Measurements from ENCODE around the gene DUSP5. TPM values are rescaled to one million over a fixed set of nuclear protein-coding genes. Genes with fewer than 3 reads are reported as not detected.
A peak's percentile ranks its signal among the peaks of the same experiment; 100 is the strongest.

DUSP5 gene
- total RNA-seq, 1 donor: 5.7 TPM

- no peak for DNase-seq (ENCODE audit: low read depth in 2 of 3, low spot score in 2 of 3)
These were observed 1.5 kb downstream of the DUSP5 start for GRCh38 chr10:110498982-110499795.

DNA sequence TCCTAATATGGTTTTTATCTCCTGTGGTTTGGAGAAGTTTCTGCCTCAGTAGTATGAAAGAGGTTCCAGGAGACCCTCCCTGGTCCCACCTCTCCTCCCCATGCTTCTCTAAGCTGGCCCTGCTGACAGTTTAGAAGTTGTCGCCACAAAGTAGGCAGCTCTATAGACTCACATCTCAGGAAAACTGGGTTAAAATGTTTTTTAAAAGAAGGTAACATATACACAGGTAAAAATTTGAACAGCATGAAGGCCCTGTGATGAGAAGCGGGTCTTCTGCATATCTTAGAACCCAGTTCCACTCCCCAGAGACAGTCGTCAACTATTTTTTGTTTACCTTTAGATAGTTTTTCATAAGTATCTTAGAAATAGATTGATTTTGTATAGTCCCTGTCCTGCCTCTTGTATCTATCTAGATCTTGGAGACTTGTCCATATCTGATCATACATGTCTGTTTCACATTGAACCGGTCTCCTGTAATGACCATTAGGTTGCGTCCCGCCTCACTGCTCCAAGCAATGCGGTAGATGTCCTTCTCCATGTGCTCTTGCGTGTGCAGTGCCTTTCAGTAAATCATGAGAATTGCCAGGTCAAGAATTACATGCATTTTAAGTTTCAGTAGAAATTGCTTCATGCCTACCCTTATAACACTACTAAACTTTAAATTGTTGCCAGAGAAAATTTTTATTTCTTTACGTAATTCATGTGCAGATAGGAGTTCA, 2.2 kb downstream of the DUSP5 start:
- no peak for DNase-seq (ENCODE audit: low read depth in 2 of 3, low spot score in 2 of 3)

DNA sequence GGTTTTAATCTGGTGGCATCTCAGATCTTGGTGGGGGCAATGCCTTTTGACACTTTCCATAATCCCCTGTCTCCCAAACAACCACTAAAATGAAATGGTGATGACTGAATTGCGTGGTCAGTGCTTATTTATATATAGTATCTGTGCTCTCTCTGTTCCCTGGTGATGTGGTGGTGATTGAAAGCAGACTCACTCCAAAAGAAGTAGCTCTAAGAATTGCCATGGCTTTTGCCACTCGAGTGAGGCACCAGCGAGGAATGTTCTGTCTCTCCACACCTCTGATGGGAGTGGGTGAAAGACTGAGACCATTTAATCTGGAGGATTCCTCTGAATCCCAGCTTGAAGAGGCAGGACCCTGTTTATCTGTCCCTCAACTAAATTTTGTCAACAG, 2.8 kb downstream of the DUSP5 start:
- no peak for DNase-seq (ENCODE audit: low read depth in 2 of 3, low spot score in 2 of 3)

GRCh38 chr10:110501142-110501937, 3.6 kb downstream of the DUSP5 start:
- DNase-seq (ENCODE audit: low read depth in 2 of 3, low spot score in 2 of 3): peak in 2 of 3 donors; percentile 51 to 54

- no peak for DNase-seq (ENCODE audit: low read depth in 2 of 3, low spot score in 2 of 3)
These were observed 4.6 kb downstream of the DUSP5 start for GRCh38 chr10:110502072-110502845.

DNA sequence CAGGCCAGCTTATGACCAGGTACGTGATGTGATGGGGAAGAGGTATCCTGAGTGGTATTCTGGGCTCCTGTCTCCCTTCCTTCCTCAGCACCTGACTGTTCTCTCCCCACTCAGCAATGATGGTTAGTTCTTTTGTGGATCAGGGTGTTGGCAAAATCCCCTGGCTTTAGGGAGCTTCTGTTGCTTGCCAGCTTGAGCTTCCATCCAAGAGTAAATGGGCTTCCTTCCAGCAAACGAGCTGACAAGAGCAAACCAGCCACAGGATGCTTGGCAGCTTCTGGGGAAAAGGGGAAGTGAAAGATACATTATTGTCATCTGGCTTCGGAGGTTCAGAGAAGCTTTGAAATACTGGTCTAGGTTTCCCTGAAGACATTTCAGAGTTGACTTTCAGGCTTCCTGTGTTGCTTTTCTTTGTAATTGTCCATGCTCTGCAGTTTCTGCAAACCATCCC, 5.2 kb downstream of the DUSP5 start:
- peak in 2 of 3 donors; percentile 48 to 84 for DNase-seq (ENCODE audit: low read depth in 2 of 3, low spot score in 2 of 3)

GRCh38 chr10:110503528-110504110, 5.9 kb downstream of the DUSP5 start:
- DNase-seq (ENCODE audit: low read depth in 2 of 3, low spot score in 2 of 3): no peak

DNA sequence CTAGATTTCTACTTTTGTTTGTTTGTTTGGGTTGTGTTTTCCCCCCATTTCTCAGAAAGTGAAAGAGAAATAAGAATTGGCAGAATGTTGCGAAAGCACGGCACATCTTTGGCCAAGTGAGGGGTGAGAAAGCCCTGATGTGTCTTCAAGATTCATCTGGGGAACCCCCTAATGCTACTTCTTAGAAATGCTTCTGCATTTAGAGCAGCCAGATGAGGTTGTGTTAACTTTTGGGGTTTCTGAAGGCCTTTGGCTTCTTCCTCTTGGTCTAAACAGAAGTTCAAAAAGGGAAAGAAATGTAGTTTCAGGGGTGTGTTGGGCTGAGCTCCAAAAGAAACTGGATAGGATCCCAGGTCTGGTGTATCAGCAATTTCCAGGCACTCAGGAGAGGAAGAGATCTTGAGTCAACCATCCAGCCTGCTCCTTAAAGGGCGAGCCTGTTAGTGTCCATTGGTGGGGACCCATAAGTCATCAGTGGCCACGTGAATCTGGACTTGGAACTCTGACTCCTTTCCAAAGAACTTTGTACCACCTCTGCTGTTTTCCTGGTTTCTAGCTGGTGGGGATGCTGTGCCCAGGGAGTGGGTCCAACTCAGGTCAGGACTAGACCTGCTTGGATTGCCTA, 6.5 kb downstream of the DUSP5 start:
- peak in 2 of 3 donors; percentile 80 to 92 for DNase-seq (ENCODE audit: low read depth in 2 of 3, low spot score in 2 of 3)

DNA sequence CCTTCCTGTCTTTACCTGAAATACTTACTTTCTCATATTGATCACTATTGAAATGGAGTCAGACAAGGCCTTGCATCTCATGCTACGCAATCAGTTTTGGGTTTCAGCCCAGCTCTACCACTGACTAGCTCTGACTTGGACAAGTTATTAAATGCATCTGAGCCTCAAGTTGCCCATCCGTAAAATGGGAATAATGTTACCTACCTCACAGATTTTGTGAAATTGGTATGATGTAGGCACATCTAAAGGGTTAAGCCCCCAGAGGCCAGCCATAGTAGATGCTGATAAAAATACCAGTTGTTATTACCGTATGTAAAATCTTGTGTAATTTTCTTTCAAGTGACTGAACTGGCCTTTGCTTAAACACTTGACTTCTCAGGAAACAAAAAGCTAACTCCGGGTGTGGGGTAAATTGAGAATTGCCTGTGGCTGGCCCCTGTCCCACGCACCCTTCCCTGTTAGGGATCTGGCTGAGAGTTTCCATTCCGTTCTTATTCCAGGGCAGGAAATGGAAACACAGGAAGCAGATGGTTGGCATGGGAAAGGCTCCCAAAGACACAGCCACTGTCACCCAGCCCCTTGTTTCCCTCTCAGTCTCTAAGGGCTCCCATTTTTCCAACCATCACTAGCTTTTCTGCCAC, 7.5 kb downstream of the DUSP5 start:
- no peak for DNase-seq (ENCODE audit: low read depth in 2 of 3, low spot score in 2 of 3)

DNA sequence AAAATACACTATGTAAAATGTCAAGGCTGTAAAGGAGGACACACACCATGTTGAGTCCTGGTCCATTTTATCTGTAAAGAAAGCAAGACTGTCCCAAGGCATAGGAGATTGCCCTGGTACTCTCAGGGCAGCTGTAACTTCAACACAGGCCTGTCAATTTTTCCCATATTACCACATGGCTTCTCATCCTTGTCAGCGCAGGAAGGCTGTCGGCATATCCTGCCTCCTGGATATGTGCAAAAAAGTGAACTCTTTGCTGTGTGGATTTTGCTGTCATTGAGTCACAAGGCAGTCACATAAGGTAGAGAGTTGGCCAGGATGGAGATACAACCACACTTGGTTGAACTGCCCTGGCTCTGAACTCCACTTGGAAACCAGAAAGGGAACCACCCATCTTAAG, 8.7 kb downstream of the DUSP5 start:
- DNase-seq (ENCODE audit: low read depth in 2 of 3, low spot score in 2 of 3): no peak

GRCh38 chr10:110507346-110507745, 9.6 kb downstream of the DUSP5 start:
- DNase-seq (ENCODE audit: low read depth in 2 of 3, low spot score in 2 of 3): no peak

DNA sequence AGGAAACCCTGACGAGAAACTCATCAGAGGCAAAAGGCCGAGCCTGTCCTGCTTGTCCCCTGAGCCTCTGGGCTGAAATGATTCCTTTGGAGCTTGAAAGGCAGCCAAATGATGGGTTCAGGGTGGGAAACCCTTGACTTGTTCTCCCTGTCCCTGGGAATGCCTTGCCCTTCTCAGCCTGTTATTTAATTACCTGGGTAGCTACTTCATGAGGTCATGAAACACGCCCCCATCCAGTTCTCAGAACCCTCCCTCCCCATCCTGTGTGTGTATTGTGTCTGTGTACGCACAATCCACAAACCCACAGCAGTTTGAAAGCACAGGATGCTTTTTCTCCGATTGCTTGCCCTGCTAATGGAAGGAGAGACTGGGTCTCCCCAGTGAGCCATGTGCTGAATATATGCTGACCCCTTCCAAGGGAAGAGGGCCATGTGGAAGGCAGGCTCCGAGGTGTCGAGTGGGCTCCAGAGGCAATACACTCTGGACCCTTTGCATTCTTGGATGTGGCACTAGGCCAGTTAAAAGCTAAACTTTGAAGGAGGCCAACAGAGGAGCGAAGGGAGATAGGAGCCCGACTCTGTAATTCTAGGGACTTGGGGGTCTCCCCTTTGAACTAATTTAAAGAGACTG, 10.6 kb downstream of the DUSP5 start:
- no peak for DNase-seq (ENCODE audit: low read depth in 2 of 3, low spot score in 2 of 3)

DNA sequence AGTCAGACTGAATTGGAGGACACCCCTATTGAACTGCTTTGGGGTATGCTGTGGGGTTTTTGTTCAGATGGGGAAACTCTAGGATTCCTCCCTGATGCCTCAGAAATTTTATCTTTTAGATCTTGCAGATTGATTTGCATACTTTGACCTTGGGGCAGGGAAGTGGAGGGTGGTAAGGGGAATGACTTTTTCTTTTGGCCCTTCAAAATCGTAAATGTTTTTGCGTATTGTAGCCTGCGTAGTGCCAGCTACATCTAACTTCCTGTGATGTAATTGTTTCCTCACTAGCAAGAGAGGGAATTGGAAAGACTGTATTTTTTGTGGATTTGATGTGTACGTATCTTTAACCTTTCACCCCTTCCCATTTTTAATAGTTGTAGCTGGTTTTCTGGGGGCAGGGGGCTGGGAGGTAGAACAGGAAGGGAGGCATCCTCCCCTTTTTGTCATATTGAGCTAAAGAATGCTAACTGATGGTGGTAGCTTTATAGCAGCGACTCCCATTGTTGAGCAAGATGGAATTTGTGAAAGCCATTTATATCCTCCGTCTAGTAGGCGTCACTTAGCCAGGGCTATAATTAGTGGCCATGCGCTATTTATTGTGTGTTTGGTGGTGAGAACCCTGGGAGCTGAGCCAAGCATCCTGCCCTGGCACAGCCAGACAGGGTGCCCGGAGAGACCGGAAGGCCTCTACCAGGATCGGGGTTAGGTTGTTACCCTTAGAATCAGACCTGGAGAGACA, 11.3 kb downstream of the DUSP5 start:
- no peak for DNase-seq (ENCODE audit: low read depth in 2 of 3, low spot score in 2 of 3)

DNA sequence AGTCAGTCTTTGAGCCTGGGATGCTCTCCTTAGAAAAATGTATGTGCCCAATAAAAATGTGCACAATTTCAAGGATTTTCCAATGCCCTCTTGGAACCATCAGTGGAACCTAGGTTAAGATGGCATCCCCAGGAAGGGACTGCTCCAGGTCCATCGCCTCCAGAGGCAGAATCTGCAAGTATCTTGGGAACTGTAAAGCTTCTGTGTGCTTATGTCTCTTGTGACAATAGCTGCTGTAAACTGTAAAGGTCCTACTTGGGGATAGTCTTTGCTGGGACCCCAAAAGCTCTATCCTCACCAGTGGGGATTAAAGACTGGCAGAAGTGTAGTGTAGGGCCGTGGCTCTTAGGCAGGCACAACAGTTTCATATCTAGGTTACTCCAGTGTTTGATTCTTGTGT, 11.9 kb downstream of the DUSP5 start:
- no peak for DNase-seq (ENCODE audit: low read depth in 2 of 3, low spot score in 2 of 3)

GRCh38 chr10:110510086-110510485, 12.4 kb downstream of the DUSP5 start:
- DNase-seq (ENCODE audit: low read depth in 2 of 3, low spot score in 2 of 3): no peak

- DNase-seq (ENCODE audit: low read depth in 2 of 3, low spot score in 2 of 3): no peak
These were observed 13.0 kb downstream of the DUSP5 start for GRCh38 chr10:110510730-110511129.

DNA sequence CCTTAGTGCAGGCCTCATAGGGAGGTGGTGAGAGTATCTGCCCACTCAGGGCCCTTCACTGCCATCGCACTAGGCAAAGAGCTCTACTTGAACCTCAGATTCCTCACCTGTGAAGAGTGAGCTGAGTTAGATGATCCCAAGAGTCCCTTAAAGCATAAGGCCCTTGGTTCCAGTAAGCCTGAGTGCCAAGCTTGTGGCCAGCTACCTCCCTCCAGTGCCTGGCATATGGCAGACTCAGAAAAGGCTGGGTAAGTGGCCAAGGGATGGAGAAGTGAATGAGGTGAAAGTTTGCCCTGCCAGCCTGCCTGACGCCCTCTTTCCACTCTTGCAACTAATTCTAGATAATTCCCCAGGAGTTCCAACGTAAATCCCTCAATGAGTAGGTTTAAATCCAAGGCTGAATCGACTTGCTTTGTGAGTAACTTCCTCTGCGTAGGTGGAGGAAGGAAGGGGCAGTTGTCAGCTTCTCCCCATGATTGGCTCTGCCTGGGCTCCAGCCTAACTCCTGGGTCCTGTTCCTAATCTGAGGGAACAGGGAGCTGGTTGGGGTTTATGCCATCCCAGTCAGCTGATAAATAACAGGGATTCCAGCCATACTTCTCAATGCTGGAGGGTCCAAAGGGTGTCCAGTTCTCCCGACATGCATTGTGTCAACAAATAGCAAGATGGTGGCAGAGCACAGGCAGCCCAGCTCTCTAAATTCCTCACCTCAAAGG, 14.2 kb downstream of the DUSP5 start:
- no peak for DNase-seq (ENCODE audit: low read depth in 2 of 3, low spot score in 2 of 3)

Measured in hematopoietic multipotent progenitor cell (in vitro differentiated cells).